Measurements from ENCODE around the gene DSCAML1. TPM values are rescaled to one million over a fixed set of nuclear protein-coding genes. Genes with fewer than 3 reads are reported as not detected.

Gene DSCAML1
- total and polyA plus RNA-seq, 10 of the 15 experiments (the other 5 are each of a cell fraction or from before 2014, with no cell fraction given), result 0.03 to 0.18 (median 0.06) TPM; not detected in 1

GRCh38 chr11:117514256-117514655, 282.8 kb downstream of the DSCAML1 start (continued):
- TF ChIP-seq NKRF (conservative IDR thresholded peaks at IDR 0.05) (no peak), EZH2 (IDR thresholded peaks at IDR 0.05; ENCODE audit: borderline replicate concordance, control insufficient read depth, low read depth, low read length) (no peak), BCLAF1 (IDR thresholded peaks at IDR 0.05) (no peak), TAF1 (IDR thresholded peaks at IDR 0.05; ENCODE audit: borderline replicate concordance, low read depth, low read length) (no peak), CEBPZ (IDR thresholded peaks at IDR 0.05; ENCODE audit: low read depth, low read length) (no peak), SUPT20H (IDR thresholded peaks at IDR 0.05; ENCODE audit: borderline replicate concordance, control insufficient read depth, low read depth, low read length) (no peak), SREBF1 (IDR thresholded peaks at IDR 0.05; ENCODE audit: low read length) (no peak), ZNF24 (IDR thresholded peaks at IDR 0.05) (no peak)
- TF ChIP-seq, protein P1, sequence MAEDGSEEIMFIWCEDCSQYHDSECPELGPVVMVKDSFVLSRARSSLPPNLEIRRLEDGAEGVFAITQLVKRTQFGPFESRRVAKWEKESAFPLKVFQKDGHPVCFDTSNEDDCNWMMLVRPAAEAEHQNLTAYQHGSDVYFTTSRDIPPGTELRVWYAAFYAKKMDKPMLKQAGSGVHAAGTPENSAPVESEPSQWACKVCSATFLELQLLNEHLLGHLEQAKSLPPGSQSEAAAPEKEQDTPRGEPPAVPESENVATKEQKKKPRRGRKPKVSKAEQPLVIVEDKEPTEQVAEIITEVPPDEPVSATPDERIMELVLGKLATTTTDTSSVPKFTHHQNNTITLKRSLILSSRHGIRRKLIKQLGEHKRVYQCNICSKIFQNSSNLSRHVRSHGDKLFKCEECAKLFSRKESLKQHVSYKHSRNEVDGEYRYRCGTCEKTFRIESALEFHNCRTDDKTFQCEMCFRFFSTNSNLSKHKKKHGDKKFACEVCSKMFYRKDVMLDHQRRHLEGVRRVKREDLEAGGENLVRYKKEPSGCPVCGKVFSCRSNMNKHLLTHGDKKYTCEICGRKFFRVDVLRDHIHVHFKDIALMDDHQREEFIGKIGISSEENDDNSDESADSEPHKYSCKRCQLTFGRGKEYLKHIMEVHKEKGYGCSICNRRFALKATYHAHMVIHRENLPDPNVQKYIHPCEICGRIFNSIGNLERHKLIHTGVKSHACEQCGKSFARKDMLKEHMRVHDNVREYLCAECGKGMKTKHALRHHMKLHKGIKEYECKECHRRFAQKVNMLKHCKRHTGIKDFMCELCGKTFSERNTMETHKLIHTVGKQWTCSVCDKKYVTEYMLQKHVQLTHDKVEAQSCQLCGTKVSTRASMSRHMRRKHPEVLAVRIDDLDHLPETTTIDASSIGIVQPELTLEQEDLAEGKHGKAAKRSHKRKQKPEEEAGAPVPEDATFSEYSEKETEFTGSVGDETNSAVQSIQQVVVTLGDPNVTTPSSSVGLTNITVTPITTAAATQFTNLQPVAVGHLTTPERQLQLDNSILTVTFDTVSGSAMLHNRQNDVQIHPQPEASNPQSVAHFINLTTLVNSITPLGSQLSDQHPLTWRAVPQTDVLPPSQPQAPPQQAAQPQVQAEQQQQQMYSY (CRISPR knock-in tag; IDR thresholded peaks at IDR 0.05), result no peak

Data from GM12878 (cell line).